GM12801 (cell line): ENCODE results near the gene VGF.

Experiments used
- CTCF ChIP-seq: IDR thresholded peaks from one replicate; pipeline ENCODE4 v1.5.1; 2011; ENCODE audit warnings: control low read depth; ENCODE audit not compliant: insufficient read length; ENCODE audit errors: extremely low read depth

The VGF gene

GRCh38 chr7:101166909-101167644 lies 1.7 kb upstream of the VGF start:
- TF ChIP-seq CTCF = no peak

GRCh38 chr7:101166648-101166908 lies 1.2 kb upstream of the VGF start:
- TF ChIP-seq CTCF = no peak

GRCh38 chr7:101165958-101166647 lies 734 bp upstream of the VGF start:
- no peak for TF ChIP-seq CTCF

- TF ChIP-seq CTCF = no peak
Measured at GRCh38 chr7:101164071-101164840, 1.1 kb downstream of the VGF start.

GRCh38 chr7:101163279-101164070 lies 1.9 kb downstream of the VGF start:
- TF ChIP-seq CTCF = no peak

GRCh38 chr7:101162551-101163278 lies 2.7 kb downstream of the VGF start:
- no peak for TF ChIP-seq CTCF
